ENCODE results near the gene USP35.

The USP35 gene

GRCh38 chr11:78200061-78200460, 11.3 kb downstream of the USP35 start:
- no peak for DNase-seq

GRCh38 chr11:78200553-78200952, 11.8 kb downstream of the USP35 start:
- no peak for DNase-seq

- DNase-seq: no peak
These were observed 12.5 kb downstream of the USP35 start for GRCh38 chr11:78201096-78201818.

GRCh38 chr11:78202733-78203167, 14.0 kb downstream of the USP35 start:
- DNase-seq: no peak

- DNase-seq: no peak
These were observed 14.5 kb downstream of the USP35 start for GRCh38 chr11:78203184-78203583.

GRCh38 chr11:78205256-78205655, 16.5 kb downstream of the USP35 start:
- DNase-seq: no peak

GRCh38 chr11:78205691-78206090, 17.0 kb downstream of the USP35 start:
- DNase-seq: no peak

- no peak for DNase-seq
These were observed 19.0 kb downstream of the USP35 start for GRCh38 chr11:78207532-78208256.

GRCh38 chr11:78208257-78209165, 19.8 kb downstream of the USP35 start:
- no peak for DNase-seq

- no peak for DNase-seq
These were observed 20.8 kb downstream of the USP35 start for GRCh38 chr11:78209478-78209877.

GRCh38 chr11:78210000-78210608, 21.4 kb downstream of the USP35 start:
- DNase-seq: no peak

GRCh38 chr11:78211565-78211964, 22.8 kb downstream of the USP35 start:
- DNase-seq: no peak

- no peak for DNase-seq
These were observed 24.1 kb downstream of the USP35 start for GRCh38 chr11:78212586-78213371.

GRCh38 chr11:78213526-78214330, 25.0 kb downstream of the USP35 start:
- peak; percentile 58 for DNase-seq

- no peak for DNase-seq
These were observed 25.8 kb downstream of the USP35 start for GRCh38 chr11:78214331-78215194.

GRCh38 chr11:78216021-78216420, 27.3 kb downstream of the USP35 start:
- DNase-seq: no peak

- no peak for DNase-seq
These were observed 28.0 kb downstream of the USP35 start for GRCh38 chr11:78216571-78217287.

- no peak for DNase-seq
These were observed 29.2 kb downstream of the USP35 start for GRCh38 chr11:78217650-78218541.
